Keratinocyte (primary cell): ENCODE measurements around the gene NGF. TPM values are rescaled to one million over a fixed set of nuclear protein-coding genes. Genes with fewer than 3 reads are reported as not detected.

Source experiments
- DNase-seq: peaks from one replicate; pipeline ENCODE4 v3.0.0-alpha.2; 2011; ENCODE audit warnings: low read depth, missing footprints, low spot score
- FAIRE-seq: peaks from 2 replicates; lab custom pipeline; 2011; peaks lifted over from hg19 to GRCh38; lab: Jason Lieb, UNC
- H2AFZ ChIP-seq: 2 replicates; pipeline ENCODE4 v1.6.0; 2012; ENCODE audit warnings: low read length, control low read depth, inconsistent platforms; ENCODE audit not compliant: control insufficient read depth
- H3K27ac ChIP-seq: 2 replicates; pipeline ENCODE4 v1.5.1; 2011; ENCODE audit warnings: low read length; ENCODE audit not compliant: control insufficient read depth, insufficient read depth
- H3K27me3 ChIP-seq: 3 replicates; pipeline ENCODE4 v1.6.0; 2011; ENCODE audit warnings: low read length; ENCODE audit not compliant: control insufficient read depth, insufficient read depth; ENCODE audit errors: extremely low read depth
- H3K36me3 ChIP-seq, 2 experiments: 2 replicates in 1 of 2; 3 replicates in 1 of 2; pipeline ENCODE4 v1.5.1; 2011; ENCODE audit warnings: low read length in 2 of 2, mild to moderate bottlenecking in 1 of 2; ENCODE audit not compliant: control insufficient read depth in 2 of 2, insufficient read depth in 2 of 2; ENCODE audit errors: extremely low read depth in 1 of 2
- H3K4me1 ChIP-seq: 3 replicates; pipeline ENCODE4 v1.5.1; 2011; ENCODE audit warnings: low read length; ENCODE audit not compliant: control insufficient read depth, insufficient read depth; ENCODE audit errors: extremely low read depth
- H3K4me2 ChIP-seq: 3 replicates; pipeline ENCODE4 v1.6.0; 2011; ENCODE audit warnings: low read depth, low read length; ENCODE audit not compliant: control insufficient read depth, insufficient read depth; ENCODE audit errors: extremely low read depth
- H3K4me3 ChIP-seq, 3 experiments: fragments of 200-600 bp in 1 of 3; sonication (generic) in 1 of 3; 2 replicates in 2 of 3; 3 replicates in 1 of 3; pipeline ENCODE4 v1.5.1; 2011 to 2016; ENCODE audit warnings: low read length in 3 of 3, mild to moderate bottlenecking in 3 of 3, control low read depth in 2 of 3, inconsistent platforms in 1 of 3, low read depth in 1 of 3, mixed read lengths in 1 of 3, mixed run types in 1 of 3, moderate library complexity in 1 of 3; ENCODE audit not compliant: control insufficient read depth in 2 of 3, insufficient read depth in 2 of 3; ENCODE audit errors: extremely low read depth in 1 of 3
- H3K79me2 ChIP-seq: 2 replicates; pipeline ENCODE4 v1.6.0; 2012; ENCODE audit warnings: low read length; ENCODE audit not compliant: control insufficient read depth, insufficient read depth
- H3K9ac ChIP-seq: 3 replicates; pipeline ENCODE4 v1.6.0; 2011; ENCODE audit warnings: low read length; ENCODE audit not compliant: control insufficient read depth, insufficient read depth; ENCODE audit errors: extremely low read depth
- H3K9me1 ChIP-seq: 3 replicates; pipeline ENCODE4 v1.6.0; 2011; ENCODE audit warnings: low read length; ENCODE audit not compliant: control insufficient read depth, insufficient read depth; ENCODE audit errors: extremely low read depth
- H3K9me3 ChIP-seq: 2 replicates; pipeline ENCODE4 v1.5.1; 2012; ENCODE audit warnings: low read depth, low read length; ENCODE audit not compliant: control insufficient read depth
- H4K20me1 ChIP-seq: 3 replicates; pipeline ENCODE4 v1.6.0; 2011; ENCODE audit warnings: low read length; ENCODE audit not compliant: control insufficient read depth, insufficient read depth; ENCODE audit errors: extremely low read depth
- EZH2 ChIP-seq: IDR thresholded peaks from one replicate; pipeline ENCODE4 v1.6.1; 2012; ENCODE audit warnings: inconsistent platforms, mild to moderate bottlenecking, low read length, moderate library complexity
- dilution Hi-C: fragments of 300-500 bp; cut with MboI; formaldehyde crosslinking; loops from one replicate; pipeline ENCODE4 v1.7.0; 2020; ENCODE audit warnings: low sequenced_read_pairs; ENCODE audit not compliant: extremely low pct_ligation_motif_present
- polyA plus RNA-seq, 5 experiments: library from polyadenylated mRNA; depleted of rRNA in 3 of 5; stranded (reverse) in 3 of 5; stranded (forward) in 1 of 5; unstranded in 1 of 5; fragments of >200 nt; gene quantifications; 1 replicate in 1 of 5; 2 replicates in 3 of 5; 3 replicates in 1 of 5; pipeline versions ENCODE4 v1.2.1 to v1.2.3, GENCODE V29; 2011 to 2012; ENCODE audit warnings: missing spikeins in 2 of 5, low read depth in 1 of 5, low replicate concordance in 1 of 5
- TF ChIP-seq, protein P1 (sequence below), 3 experiments: IDR thresholded peaks in 1 of 3; conservative IDR thresholded peaks in 1 of 3; optimal IDR thresholded peaks in 1 of 3; 2 replicates in 2 of 3; 3 replicates in 1 of 3; pipeline versions ENCODE3 to v1.5.1; 2011; ENCODE audit warnings: low read length in 3 of 3, mild to moderate bottlenecking in 3 of 3, moderate library complexity in 2 of 3, control low read depth in 1 of 3, inconsistent platforms in 1 of 3; ENCODE audit not compliant: insufficient read depth in 2 of 3; ENCODE audit errors: extremely low read depth in 1 of 3

Gene NGF
- polyA plus RNA-seq, 1 donor (not counting 4 experiments of a cell fraction or from before 2014, with no cell fraction given), result 1.2 TPM

DNA sequence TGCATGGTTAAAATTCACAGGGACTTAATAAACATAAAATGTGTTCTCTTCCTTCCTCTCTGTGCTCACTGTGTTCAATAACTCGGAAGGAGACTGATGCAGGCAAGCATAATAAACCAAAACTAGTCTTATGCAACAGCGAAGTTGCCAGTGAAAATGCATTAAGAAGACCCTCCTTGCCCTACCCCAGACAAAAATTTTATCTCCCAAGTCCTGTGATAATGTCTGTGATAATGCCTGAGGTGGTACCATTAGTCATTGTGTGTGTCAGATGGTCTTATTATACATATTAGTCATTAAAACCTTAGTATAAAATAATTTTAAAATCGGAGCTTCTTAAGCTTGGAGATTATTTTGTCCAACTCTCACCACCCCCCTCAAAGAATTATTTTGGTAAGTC, 97.8 kb downstream of the NGF start:
- H3K79me2 ChIP-seq, result no peaks in the 10 kb centered on the region
- no peak for TF ChIP-seq EZH2
- TF ChIP-seq, protein P1, sequence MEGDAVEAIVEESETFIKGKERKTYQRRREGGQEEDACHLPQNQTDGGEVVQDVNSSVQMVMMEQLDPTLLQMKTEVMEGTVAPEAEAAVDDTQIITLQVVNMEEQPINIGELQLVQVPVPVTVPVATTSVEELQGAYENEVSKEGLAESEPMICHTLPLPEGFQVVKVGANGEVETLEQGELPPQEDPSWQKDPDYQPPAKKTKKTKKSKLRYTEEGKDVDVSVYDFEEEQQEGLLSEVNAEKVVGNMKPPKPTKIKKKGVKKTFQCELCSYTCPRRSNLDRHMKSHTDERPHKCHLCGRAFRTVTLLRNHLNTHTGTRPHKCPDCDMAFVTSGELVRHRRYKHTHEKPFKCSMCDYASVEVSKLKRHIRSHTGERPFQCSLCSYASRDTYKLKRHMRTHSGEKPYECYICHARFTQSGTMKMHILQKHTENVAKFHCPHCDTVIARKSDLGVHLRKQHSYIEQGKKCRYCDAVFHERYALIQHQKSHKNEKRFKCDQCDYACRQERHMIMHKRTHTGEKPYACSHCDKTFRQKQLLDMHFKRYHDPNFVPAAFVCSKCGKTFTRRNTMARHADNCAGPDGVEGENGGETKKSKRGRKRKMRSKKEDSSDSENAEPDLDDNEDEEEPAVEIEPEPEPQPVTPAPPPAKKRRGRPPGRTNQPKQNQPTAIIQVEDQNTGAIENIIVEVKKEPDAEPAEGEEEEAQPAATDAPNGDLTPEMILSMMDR (optimal IDR thresholded peaks at IDR 0.05 in 1 of 3, IDR thresholded peaks at IDR 0.05 in 1 of 3, conservative IDR thresholded peaks at IDR 0.05 in 1 of 3; ENCODE audit: extremely low read depth in 1 of 3, insufficient read depth in 2 of 3, low read length in 3 of 3), result no peak
- dilution Hi-C loops, result no loop called here
- H3K9me1 ChIP-seq, result no peaks in the 10 kb centered on the region
- H3K4me3 ChIP-seq, result no peak overlapping the region
- H3K27me3 ChIP-seq, result no peaks in the 10 kb centered on the region
- H3K4me1 ChIP-seq, result peaks cover 25% of the 10 kb centered on the region
- no peak overlapping the region for H2AFZ ChIP-seq
- H3K36me3 ChIP-seq, result no peaks in the 10 kb centered on the region
- no peaks in the 10 kb centered on the region for H4K20me1 ChIP-seq
- H3K27ac ChIP-seq, result peak overlapping the region; percentile 30
- no peak overlapping the region for H3K4me2 ChIP-seq
- DNase-seq (no peak), FAIRE-seq (no peak)
- H3K9ac ChIP-seq, result no peak overlapping the region
- peaks cover 5% of the 10 kb centered on the region for H3K9me3 ChIP-seq

DNA sequence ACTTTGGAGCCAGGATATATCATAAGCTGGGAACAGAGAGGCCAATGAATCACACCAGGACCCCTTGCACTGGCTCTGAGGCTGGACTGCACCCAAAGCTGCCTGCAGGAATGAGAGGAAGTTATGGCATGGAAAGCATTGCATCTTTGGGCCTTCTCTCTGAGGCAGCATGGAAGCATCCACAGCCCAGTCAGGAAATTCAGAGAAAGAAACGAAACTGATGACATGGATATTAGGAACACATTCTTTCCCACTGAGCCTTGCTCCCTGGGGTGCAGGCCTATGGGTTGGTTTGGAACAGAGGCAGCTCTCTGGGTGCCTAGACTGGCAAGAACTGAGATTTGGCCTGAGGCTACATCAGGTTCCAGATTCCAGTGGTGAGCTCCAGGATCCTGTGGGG, 98.6 kb downstream of the NGF start:
- H2AFZ ChIP-seq, result peak overlapping the region; percentile 54
- H3K9me3 ChIP-seq, result peaks cover 5% of the 10 kb centered on the region
- peak overlapping the region; percentile 26 for H3K9ac ChIP-seq
- no peak for DNase-seq
- no peak overlapping the region for H3K4me3 ChIP-seq
- H3K79me2 ChIP-seq, result no peaks in the 10 kb centered on the region
- H3K4me2 ChIP-seq, result peak overlapping the region; percentile 42
- no peaks in the 10 kb centered on the region for H3K36me3 ChIP-seq
- peaks cover 25% of the 10 kb centered on the region for H3K4me1 ChIP-seq
- H3K9me1 ChIP-seq, result no peaks in the 10 kb centered on the region
- peak overlapping the region; percentile 30 for H3K27ac ChIP-seq
- TF ChIP-seq, protein P1 (optimal IDR thresholded peaks at IDR 0.05 in 1 of 3, IDR thresholded peaks at IDR 0.05 in 1 of 3, conservative IDR thresholded peaks at IDR 0.05 in 1 of 3; ENCODE audit: extremely low read depth in 1 of 3, insufficient read depth in 2 of 3, low read length in 3 of 3), result no peak
- no peak for TF ChIP-seq EZH2
- H3K27me3 ChIP-seq, result no peaks in the 10 kb centered on the region
- dilution Hi-C loops, result no loop called here
- FAIRE-seq, result peak; percentile 85
- H4K20me1 ChIP-seq, result no peaks in the 10 kb centered on the region
